Retinal pigment epithelial cell (primary cell): ENCODE results near the gene P3H2.

Experiments
- DNase-seq: peaks from one replicate; pipeline ENCODE4 v3.0.0-alpha.2; 2010; ENCODE audit warnings: low read depth
- H3K4me3 ChIP-seq: 2 replicates; pipeline ENCODE4 v1.5.1; 2011; ENCODE audit warnings: mild to moderate bottlenecking, low read length, control low read depth, moderate library complexity
- CTCF ChIP-seq: conservative IDR thresholded peaks from 2 replicates; pipeline ENCODE4 v1.5.1; 2011; ENCODE audit warnings: low read depth, low read length, control low read depth, inconsistent platforms

P3H2 gene

DNA sequence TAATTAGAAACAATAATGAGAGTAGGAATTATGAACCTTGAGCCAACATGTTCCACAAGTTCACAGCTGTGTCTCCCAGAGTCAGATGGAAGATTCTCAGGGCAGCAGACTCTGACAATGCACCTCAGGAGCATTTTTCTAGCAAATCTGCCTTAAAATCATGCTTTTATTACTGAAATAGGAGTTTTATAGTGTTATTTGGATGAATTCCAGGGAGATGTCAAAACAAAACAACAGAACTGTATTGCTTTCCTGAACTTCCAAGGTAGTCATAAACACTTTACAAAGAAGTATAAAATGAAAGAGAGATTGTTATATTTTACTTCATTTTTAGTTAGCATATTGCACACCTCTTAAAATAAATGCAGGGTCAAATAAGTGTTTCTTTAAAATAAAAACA lies 77.0 kb downstream of the P3H2 start:
- TF ChIP-seq CTCF, result no peak
- DNase-seq, result no peak
- H3K4me3 ChIP-seq, result no peak overlapping the region

DNA sequence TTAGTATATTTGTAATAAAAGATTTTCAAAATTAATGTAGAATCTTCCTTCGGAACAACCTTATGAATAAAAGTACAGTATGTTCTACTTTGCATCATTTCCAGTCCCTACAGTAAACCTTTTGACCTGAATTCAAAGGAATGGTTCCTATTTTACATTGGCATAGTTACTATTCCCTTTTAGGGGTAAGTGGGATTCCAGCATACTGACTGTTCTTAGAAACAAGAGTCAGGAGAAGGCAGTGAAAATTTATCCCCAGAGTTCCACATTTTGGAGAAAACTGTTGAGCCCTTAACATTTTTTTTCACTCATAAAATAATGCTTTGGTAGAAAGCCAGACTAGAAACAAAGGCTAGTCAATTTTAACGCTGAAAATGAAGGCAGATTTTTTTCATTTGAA lies 78.1 kb downstream of the P3H2 start:
- TF ChIP-seq CTCF, result no peak
- DNase-seq, result no peak
- no peak overlapping the region for H3K4me3 ChIP-seq

GRCh38 chr3:190041333-190042041 lies 79.2 kb downstream of the P3H2 start:
- no peak for TF ChIP-seq CTCF
- H3K4me3 ChIP-seq, result no peak overlapping the region
- no peak for DNase-seq

DNA sequence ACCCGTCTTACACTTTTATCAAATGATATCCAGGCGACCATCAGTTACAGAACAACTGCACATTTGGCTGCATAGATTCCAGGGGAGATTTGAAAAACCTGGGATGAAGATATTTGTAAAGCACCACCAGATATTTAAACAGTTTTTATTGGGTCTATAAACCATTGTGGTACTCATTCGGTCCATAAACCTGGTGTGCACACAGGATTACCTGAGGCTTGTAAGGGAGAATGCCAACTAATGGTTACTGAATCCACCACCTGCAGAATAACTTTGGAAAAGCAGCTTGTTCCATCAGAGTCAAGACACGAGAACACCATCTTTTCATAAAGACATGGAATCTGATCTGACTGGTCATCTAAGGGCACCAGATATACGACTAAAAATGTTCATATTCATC lies 80.6 kb downstream of the P3H2 start:
- no peak overlapping the region for H3K4me3 ChIP-seq
- no peak for TF ChIP-seq CTCF
- no peak for DNase-seq

DNA sequence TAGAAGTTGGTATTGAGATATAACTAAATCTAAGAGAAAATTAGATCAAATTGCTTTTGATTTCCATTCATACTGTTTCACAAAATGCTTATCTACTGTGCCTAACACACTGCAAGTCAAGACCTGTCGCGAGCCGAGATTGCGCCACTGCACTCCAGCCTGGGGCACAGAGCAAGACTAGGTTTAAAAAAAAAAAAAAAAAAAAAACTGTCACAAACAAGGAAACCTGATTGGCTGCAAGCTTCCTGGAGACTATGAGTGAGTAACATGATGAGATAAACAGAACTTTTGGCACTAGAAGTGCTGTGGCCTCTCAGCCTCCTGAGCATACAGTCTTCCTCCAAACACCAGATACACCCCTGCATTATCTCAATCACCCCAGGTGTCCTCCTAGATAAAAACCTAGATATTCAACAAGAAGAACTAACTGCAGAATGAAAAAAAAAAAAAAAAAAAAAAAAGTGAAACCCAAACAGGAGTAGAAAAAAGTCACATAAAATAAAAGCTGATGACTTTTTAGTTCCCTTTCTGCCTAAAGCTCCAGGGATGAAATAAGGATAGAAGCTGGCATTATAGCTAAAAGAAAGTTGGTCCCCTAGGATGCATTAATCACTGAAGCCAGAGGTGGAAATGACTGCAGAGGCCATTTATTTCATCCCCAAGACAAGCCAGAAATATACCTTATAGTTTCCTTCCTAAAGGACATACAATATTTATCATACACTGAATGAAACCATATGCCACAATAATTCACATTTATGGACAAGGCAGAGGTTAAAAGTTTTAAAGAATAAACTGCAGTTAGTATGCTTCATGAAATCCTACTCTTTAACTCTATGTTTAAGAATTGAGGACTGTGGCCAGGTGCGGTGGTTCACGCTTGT lies 82.4 kb downstream of the P3H2 start:
- H3K4me3 ChIP-seq, result no peak overlapping the region
- no peak for DNase-seq
- TF ChIP-seq CTCF, result no peak

DNA sequence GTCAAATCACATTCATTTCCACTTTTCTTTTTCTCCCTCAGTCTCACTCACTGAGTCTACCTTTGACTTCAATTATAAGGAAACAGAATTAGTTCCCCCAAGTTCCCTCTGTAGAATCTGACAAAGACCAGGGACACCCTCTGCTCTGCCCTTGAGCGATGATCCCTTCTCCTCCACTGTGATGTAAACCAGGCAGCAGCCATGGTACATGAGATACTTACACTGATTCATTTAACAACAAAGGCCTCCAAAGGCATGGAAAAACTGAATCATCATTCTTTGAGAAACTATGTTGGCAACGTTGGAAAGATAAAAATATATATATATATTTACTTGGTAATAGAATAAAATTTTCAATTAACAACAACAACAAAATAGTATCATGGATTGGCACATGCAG lies 84.1 kb downstream of the P3H2 start:
- no peak for TF ChIP-seq CTCF
- H3K4me3 ChIP-seq, result no peak overlapping the region
- no peak for DNase-seq

DNA sequence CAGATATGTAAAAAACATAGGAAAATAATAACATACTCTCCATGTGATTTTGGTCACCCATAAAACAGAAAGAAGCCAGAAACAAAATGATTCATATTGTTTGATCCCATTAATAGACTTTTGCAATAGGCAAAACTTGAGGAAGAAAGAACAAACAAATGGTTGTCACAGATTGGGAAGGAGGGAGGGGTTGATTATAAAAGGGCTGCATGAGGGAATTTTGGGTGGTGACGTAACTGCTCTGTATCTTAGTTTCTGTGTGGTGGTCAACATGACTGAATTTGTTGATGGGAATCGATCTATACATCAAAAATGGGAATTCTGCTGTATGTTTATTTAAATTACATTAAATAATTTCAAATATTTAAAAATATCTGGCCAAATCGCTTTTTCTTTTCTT lies 86.3 kb downstream of the P3H2 start:
- no peak for TF ChIP-seq CTCF
- no peak for DNase-seq
- no peak overlapping the region for H3K4me3 ChIP-seq
